CD4-positive, alpha-beta T cell treated with Interleukin-17A for 1 hour (primary cell): ENCODE results near the gene PAX5.

Source experiments
- DNase-seq: peaks from one replicate; pipeline ENCODE4 v3.0.0-alpha.2; 2020

PAX5 gene

DNA sequence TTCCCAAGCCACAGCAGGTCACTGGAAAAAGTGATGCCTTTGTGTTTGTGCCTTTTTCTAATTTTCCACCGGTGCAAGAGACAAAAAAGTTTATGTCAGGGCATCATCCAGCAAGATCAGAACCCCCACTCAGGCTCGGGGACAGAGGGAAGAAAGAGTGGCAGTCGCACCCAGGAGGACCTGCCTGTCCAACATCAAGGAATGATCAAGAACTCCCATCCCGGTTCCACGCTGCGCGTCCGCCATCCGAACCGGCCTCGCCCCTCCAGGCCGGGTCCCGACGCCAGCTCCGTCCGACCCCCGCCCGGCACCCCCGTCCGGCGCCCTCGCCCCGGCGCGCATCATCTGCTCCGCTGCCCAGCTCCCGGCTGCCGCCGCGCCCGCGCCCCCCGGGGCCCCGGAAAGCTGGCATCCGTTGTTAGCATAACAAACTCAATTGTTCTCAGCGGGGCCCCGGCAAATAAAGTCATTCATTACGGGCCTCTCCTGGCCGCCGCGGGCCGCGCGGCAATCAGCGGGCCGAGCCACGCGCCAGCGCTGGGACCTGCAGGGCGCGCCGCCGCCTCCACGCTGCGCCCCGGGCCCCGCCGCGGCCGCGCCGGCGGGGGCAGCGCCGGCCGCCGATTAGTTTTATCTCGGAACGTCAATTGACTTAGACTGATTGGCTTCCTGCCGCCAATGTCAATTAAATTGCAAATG lies 48.1 kb downstream of the PAX5 start:
- no peak for DNase-seq

DNA sequence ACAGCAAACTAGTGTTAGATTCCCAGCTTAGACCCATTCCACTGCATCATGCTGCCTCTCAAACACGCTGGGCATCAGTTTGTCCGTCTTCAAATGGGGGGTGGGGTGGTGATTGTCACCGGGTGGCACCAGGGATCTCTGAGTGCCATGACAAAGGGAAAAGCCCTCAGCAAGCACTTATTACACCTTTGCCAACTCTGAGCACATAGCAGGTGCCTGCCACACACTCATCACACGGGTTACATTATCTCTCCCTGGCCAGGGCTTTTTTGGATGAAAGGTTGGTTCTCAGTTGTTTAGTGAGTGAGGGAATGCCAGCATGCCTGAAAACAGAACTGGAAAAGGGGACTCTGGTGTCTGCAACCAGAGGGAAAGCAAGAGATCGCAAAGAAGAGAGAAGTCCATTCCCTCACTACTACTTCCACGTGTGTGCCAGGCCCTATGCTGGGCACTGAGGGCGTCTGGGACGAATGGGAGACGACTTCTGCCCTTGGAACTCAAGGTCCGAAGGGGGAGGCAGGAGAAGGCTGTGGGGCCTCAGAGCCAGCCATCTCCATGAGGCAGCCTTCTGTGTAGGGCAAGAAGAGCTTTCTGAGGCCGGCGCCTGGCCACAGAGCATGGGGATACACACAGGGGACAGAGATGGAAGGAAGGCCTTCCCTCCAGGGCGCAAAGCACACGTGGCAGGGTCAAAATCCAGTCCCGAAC lies 48.9 kb downstream of the PAX5 start:
- DNase-seq, result no peak

DNA sequence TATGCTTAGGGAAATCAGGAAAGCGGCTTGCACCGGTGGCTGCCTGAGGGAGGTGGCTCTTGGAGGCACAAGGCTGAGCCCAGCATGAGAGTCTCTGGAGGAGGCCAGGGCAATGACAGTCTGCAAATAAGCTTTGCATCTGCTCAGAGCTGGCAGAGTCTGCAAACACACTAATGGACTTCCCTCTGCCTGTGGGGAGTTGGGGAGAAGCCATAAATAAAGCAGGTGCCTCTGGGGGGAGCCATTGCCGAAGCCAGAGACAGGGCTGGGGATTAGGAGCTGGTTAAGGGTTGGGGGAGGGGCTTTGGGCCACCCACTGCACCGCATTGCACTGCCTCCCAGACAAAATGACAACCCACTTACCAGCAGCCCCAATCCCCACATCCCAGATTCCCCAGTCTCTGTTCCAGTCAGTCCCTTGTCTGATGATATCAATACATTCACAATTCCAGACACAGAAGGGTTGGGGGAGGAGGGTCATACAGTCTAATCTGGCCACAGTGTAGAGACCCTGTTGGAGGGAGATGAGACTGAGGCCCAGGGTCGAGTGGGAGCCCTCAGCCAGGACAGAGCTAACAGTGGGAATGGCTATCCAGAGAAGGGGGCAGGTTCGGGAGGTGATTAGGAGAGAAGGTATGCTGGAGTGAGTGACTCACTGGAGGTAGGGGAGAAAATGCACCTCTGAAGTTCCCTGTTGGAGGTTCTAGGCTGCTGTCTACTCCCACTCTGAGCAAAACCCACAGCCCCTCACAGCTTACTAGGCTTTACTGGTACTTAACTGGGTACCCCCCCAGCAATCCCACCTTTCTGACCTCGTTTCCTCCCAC lies 53.7 kb downstream of the PAX5 start:
- DNase-seq, result no peak

DNA sequence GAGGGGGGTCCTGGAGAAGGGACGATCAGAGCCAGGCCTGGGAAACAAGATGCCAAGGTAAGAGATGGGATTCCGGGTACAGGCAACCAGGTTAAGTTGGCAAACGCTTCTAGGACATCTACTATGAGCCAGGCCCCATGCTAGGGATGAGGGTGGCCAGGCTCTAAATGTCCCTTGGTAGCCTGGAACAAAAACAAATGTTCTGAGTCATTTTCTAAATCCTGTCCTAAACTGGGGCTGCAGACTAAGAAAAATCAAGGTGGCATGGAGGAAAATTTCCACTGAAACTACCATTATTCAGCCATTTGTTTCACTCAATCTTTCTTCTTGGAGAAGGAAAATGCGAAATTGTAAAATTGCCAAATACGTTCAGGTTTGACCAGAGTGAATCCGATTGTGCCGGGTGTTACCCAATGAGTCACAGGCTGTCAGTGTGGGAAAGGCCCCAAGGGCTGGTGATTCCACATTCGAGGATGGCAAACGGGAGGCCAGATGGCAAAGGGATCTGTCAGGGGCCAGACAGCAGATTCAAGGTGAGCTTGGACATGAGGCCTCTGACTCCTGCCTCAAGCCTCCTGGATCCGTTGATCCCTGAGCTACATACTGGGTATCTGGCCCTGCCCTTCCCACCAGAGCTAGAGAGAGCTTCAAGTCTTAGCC lies 57.6 kb downstream of the PAX5 start:
- DNase-seq, result no peak

DNA sequence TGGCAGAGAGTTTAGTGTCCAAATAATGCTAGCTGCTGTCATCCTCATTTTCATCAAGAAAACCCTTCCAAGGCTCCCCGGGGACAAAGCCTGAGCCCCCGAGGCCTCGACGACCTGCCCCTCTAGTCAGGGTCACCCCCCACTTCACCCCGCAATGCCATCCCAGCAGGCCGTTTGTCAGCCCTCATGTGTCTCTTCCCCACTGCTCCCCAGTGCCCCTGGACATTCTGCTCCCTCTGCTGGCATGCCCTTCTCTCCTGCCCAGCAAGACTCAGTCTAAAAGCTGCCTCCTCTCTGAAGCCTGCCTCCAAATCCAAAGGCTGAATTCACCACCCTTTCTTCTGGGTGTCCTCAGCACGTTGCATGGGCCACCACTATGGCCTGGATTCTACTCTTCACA lies 59.3 kb downstream of the PAX5 start:
- DNase-seq, result no peak

DNA sequence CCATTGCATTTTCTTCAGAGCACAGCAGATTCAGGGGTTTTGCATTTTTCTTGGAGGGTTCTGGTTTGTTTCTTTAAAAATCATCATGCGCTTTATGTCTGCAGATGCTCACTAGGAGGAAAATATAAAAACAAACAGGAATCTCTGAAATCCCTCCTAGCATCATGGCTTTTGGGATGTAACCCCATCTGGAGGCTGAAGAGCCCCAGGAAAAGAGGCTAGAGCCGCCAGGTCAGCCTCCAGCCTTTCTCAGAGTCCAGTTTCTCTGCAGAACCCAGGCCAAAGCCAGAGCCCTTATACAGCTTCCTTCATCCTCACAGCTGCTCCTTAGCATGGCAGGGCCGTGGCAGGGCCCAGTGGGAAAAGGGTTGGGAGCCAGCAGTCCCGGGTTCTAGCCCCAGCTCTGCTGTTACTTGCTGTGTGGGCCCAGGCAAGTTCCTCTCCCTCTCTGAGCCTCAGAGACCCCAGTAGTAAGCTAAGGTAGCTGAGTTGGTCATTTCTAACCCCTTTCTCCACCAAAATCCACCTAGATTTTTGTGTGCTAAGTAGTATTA lies 62.1 kb downstream of the PAX5 start:
- DNase-seq, result no peak

DNA sequence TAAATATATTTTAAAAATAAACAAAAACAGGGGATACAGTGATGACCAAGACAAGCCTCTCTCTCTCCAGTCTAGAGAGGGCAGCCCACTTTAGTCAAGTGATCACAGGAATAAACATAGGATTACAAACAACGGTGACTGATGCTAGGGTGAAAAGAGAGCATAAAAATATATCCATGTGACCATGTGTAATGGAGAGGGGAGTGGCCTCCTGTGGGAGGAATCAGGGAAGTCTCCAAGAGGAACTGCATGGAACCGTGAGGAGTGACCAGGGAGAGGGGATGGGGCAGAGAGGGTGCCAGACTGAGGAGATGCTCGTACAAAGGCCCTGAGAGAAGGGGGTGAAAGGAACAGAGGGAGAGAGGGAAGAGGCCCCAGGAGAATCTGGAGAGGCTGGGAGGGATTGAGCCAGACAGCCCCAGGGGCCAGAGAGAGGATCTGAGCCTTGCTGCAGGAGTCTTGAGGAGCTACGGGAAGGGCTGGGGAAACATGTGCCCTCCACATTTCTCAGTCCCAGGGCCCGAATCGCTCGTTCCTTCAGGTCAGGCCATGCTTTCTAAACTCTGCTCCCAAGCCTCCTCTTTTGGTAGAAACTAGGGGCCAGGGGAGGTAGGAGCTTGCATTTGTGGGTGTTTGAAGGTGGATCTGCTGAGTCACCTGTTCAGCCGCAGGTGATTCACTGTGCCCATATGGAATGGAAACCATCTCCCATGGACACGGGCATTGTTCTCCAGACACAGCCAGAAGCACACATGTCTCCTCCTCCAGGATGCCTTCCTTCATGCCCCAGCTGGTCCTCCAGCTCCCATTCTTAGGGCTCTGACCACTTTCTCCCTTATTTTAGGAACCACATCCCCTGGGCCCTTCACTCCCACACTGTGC lies 63.8 kb downstream of the PAX5 start:
- DNase-seq, result no peak

DNA sequence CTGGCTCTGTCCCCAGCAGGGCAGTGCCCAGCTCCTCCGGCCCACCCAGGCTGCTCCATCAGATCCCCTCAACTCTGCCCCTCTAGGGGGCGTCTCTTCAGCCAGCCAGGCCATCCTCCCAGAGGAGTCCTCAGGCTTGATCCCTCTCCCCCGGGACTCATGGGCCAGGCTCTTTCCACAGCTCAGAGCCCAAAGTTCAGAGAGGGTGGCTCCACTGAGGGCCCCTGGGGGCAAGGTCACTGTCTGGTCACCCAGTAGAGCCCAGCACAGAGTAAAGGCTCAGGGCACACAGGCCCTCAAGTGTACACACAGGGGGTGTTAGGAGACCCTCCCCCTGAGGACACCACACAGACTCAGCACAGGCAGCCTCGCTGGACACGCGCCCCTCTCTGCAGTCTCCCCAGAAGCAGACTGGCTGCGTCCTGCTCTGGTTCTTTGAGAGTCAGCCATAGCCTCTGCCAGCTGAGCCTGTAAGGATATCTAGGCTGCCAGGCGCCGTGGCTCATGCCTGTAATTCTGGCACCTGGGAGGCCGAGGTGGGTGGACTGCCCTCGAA lies 64.8 kb downstream of the PAX5 start:
- no peak for DNase-seq

DNA sequence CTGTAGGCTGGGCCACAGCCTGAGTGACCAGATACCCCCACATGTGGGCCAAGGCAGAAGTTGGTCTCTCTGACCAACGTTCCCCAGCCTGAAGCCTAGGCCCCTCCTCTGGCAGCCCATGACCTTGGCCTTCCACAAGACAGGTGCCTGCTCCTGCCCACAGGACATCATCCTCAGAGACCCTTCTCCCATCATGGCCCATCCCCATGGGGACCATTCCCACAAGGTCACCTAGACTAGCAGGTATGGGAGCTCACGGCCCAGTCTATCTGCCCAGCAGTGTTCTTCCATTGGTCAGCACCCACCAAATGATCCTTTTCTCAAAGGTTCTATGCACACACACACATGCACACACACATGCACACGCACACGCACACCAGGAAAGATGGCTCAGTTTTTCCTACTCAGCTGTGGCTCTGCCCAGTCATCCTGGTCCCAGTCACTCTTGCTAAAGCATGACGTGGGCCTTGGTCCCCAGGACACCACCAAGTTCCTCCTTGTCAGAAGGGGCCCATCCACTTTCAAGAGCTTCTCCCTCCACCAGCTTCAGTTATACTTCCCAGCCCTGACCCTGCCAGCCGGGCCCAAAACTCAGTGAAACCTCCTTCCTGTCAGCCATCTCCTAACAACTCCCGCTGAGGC lies 65.4 kb downstream of the PAX5 start:
- DNase-seq, result no peak

DNA sequence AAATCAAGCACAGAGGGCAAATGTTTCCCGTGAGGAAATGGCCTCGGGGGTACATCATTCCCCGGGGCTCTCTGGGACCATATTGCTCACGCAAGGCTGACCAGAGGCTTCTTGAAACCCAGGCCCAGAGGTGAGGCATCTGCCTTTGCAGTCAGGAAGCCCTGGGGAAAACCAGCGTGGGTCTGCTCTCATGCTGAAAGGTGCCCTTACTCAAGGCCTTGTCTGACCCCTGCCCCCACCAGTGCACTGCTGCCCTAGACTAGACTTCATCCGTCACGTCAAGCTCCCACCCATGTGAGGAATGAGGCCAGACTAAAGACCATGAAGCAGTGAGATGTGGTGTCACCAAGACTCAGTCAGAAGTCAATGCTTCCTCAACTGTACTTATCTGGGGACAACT lies 66.1 kb downstream of the PAX5 start:
- DNase-seq, result no peak

DNA sequence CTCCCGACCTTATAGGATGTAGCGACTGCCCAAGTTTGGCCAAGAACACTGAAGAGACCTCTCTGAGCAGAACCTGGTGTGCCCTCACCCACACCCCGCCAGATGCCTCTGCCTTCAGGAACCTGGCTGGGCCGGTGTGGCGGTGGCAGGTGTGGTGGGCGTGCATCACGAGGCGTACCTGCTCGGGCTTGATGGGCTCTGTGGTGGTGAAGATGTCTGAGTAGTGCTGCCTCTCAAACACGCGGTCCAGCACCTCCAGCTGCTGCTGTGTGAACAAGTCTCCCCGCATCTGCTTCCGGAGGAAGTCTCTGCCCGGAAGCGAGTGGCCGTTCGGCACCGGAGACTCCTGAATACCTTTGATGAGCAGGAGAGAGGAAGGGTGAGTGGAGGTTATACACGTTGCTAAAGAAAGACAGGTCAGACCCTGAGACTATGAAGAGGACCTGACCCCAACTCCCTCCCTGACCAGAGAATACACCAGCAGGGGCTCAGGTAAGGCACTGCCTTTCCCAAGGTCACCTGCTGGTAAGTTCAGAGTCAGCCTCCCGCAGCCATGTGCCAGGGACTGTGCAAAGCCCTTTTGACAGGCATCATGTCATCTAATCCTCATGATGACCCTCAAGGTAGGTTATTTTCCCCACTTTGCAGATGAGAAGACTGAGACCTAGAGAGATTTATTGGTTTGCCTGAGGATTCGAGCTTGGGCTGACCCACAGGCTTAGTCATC lies 67.5 kb downstream of the PAX5 start:
- no peak for DNase-seq

DNA sequence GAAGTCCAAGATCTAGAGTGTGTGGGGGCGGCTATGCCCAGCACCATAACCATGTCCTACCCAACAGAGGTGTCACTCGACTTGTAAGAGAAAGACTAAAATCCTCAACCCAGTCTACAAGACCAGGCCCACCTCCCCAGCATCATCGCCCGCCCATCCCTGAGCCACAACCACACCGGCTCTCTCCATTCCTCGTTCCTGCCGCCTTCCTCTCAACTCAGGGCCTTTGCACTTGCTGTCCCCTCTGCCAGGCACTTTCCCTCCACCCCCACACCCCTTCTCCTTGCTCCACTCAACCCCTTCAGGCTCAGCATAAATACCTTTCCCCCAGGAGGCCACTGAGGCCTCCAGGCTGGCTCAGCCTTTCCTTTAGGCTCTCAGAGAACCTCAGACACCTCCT lies 69.3 kb downstream of the PAX5 start:
- no peak for DNase-seq

DNA sequence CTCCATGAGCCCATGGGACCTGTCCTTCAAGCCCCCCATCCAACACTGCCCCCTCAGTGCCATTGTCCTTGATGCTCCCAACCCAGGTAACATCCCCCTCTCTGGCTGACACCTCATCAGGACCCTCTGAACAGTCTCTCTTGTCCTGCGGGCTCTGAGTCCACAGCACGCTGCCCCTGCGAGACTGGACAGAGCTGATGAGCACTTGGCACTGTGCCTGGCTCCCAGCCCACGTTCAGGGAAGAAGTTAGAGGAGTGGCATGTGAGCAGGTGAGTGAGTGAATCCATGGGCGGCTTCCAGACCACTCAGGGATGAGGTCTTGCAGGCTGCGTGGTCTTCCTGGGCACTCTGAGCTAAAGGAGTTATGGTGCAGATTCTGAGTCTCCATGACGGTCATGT lies 70.7 kb downstream of the PAX5 start:
- no peak for DNase-seq

DNA sequence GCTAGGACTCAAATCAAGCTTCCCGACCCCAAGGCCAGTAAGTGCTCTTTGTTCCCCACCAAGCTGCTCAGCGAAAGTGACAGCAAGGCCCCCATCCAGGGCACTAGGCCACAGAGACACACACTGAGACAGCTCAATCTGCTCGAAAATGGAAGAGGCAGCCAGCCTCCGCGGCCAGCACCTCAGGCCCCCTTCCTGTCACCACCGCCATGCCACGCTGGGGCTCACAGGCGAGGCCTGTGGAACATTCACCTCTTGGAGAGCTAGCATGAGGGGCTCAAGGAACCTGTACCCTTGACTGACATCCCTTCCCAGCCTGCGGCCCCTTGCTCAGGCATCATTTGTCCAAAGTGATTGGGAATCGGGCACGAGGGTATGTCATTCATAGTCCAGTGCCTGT lies 71.4 kb downstream of the PAX5 start:
- DNase-seq, result no peak

DNA sequence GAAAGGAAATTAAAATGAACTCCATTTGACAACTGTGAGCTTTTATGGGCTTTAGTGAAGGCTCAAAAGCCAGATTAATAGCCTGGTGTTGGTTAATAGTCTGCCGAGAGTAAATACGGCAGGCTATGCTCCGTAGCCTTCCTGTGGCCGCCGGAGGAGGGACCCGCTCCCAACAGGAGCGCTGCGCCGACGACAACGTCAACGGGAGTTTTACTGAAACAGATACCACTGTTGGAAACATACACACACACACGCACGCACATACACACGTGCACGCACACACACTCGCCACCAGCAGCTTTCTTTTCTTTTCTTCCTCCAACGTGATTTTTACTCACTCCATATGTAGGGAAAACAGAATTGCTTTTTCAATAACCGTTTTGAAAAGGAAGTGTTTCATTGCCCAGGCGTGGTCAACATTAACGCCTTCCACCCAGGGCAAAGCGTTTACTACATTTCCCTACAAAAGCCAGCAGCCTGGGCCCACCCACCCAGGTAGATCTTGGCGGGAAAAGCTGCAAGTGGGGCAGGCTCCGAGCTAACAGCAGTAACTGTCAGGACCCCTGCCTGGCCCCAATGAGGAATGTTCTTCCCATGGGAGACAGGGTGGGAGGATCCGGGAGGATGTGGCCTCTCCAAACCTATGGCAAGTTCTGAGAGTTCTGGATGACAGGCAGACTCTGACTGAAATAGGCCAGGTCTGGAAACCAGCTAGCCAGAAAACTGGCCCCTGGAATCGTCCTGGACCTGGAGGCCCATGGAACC lies 72.3 kb downstream of the PAX5 start:
- DNase-seq, result no peak

DNA sequence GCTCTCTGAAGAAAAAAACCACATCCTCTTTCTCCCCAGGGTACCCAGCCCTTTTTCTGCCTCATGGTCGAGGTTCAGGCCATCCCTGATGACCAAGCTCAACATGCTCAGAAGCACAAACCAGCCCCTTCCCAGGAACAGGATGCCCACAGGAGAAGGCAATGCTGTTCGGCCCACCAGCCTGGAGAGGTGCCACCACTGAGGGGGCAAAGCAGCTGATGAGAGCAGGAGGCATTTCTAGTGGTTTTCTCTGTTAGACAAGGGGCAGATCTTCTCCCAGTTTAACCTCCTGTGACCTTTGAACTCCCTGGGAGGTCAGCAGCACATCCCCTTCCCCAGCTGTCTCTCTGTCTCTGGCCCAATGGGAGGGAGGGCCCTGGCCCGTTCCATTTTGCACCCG lies 73.0 kb downstream of the PAX5 start:
- DNase-seq, result no peak

DNA sequence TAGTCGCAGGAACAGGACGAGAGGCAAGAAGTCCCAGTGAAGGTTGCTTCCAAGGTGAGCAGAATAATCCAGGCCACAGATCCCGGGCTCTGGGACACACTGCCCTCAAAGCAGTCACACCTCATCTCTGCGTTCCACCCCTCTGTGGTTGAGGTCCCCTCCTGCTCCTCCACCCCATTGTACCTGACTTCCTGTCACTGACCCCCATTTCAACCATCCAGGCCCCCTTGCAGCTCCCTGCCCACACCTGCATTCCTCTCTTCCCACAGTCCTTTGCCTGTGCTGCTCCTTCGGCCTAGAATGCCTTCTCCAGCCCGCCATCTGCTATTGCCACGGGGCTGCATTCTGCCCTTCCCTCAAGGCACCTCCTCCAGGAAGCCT lies 73.5 kb downstream of the PAX5 start:
- DNase-seq, result no peak

DNA sequence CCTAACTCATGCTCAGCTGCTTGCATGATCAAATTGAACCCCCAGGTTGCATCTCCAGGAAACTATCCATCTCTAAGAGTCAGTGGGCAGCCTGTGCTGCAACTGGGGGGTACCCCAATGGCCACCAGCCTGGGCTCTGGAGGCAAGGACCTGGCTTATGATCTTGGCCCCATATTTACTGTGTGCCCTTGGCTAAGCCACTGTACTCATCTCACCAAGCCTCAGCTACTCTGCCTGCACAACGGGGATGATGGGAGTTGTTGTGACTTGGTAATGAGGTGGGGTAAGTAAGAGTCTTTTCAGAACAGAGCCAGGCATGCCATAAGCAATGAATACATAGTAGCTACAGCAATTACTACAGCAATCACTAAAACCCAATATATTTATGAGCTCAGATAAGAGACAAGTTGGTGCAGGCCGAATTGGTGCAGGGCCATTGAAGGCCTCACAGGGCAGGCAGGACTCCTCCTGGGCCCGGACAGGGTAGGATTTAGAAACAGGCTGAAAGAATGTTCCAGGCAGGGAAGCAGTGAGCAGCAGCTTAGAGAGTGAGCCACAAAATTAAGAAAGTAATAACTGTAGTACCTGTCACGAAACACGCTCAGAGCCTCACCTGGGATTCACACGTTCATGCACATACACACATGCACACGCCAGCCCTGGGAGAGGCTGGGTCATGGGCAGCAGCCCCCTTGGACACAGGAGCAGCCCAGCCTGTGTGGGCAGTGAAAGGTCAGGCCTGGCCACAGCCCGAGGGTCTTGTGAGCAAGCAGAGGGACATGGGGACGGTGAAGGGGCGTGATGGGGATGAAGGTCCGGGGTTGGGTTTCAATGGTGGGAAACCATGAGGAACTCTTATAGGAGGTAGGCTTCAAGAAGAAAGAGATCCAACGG lies 74.1 kb downstream of the PAX5 start:
- DNase-seq, result no peak

DNA sequence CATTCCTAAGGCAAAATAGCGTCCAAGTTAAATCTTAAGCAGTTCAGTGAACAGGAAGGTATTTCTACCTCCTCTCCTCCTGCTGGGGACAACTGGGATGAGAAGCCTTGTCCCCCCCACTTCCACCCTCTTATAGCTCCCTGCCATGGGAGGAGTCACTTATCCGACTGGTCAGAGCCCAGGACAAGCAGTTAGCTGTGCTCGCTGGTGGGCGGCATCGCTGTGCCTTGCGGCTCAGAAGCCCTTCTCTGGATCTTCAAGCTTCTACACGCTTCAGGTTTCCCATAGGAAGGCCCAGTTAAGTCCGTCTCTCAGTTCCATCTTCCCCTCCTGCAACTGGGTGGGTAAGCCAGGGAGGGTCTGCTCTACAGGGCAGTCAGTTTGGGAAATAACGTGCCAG lies 77.2 kb downstream of the PAX5 start:
- no peak for DNase-seq
